ENCODE data around the gene DHFR2. TPM values are rescaled to one million over a fixed set of nuclear protein-coding genes. Genes with fewer than 3 reads are reported as not detected.

The DHFR2 gene
- polyA plus RNA-seq, 3 donors = 10.8 to 12.6 (median 11.2) TPM

- DNase-seq (ENCODE audit: low read depth in 3 of 3, low spot score in 2 of 3) = no peak
These were observed 54.5 kb downstream of the DHFR2 start for GRCh38 chr3:94008253-94008652.

Other genes with a start within 250 kb of the DHFR2 start
- gene PROS1, start 89.0 kb downstream of the DHFR2 start, polyA plus RNA-seq (ENCODE audit: insufficient read length in 3 of 3) = 10 to 100 TPM; 38.5 to 45.1 (median 42.4) TPM
- gene ARL13B, start 82.8 kb downstream of the DHFR2 start, polyA plus RNA-seq (ENCODE audit: insufficient read length in 3 of 3) = 10 to 100 TPM; 19.3 to 21.3 (median 21.2) TPM
- gene STX19, start 34.3 kb downstream of the DHFR2 start, polyA plus RNA-seq (ENCODE audit: insufficient read length in 3 of 3) = under 1 TPM in 2 of 3 donors, not detected in 1; 0.31 to 0.32 TPM
- gene NSUN3, start 145 bp upstream of the DHFR2 start, polyA plus RNA-seq (ENCODE audit: insufficient read length in 3 of 3) = 10 to 100 TPM; 10.8 to 14.4 (median 12.7) TPM